ENCODE results near the gene ANXA8L1.
"Not testable (repeated sequence)": the region's sequence is repeated elsewhere in the genome, so short reads cannot be mapped to it uniquely, and the experiment has no call there.

ANXA8L1 gene

GRCh38 chr10:46375406-46375805 is at the start of gene ANXA8L1:
Gene ANXA8L1, plus strand, starts transcription at chr10:46375776. Its CDS starts 76 bp downstream, at chr10:46375852.
- not testable (repeated sequence) for DNase-seq

- no peak for DNase-seq
Measured at GRCh38 chr10:46326066-46326465, 49.5 kb upstream of the ANXA8L1 start.

- DNase-seq = no peak
Measured at GRCh38 chr10:46326971-46327370, 48.6 kb upstream of the ANXA8L1 start.

GRCh38 chr10:46327685-46328084 is 47.9 kb upstream of the ANXA8L1 start:
- no peak for DNase-seq

- no peak for DNase-seq
Measured at GRCh38 chr10:46328853-46329689, 46.5 kb upstream of the ANXA8L1 start.

- no peak for DNase-seq
Measured at GRCh38 chr10:46329690-46330016, 45.9 kb upstream of the ANXA8L1 start.

GRCh38 chr10:46330894-46331293 is 44.7 kb upstream of the ANXA8L1 start:
- DNase-seq = no peak

GRCh38 chr10:46365484-46365883 is 10.1 kb upstream of the ANXA8L1 start:
- DNase-seq = not testable (repeated sequence)

- DNase-seq = not testable (repeated sequence)
Measured at GRCh38 chr10:46367209-46367608, 8.4 kb upstream of the ANXA8L1 start.

GRCh38 chr10:46367666-46368240 is 7.8 kb upstream of the ANXA8L1 start:
- not testable (repeated sequence) for DNase-seq

- DNase-seq = not testable (repeated sequence)
Measured at GRCh38 chr10:46368956-46369355, 6.6 kb upstream of the ANXA8L1 start.

- not testable (repeated sequence) for DNase-seq
Measured at GRCh38 chr10:46374410-46374809, 1.2 kb upstream of the ANXA8L1 start.

GRCh38 chr10:46377022-46377421 is 1.4 kb downstream of the ANXA8L1 start:
- not testable (repeated sequence) for DNase-seq

GRCh38 chr10:46377651-46378050 is 2.1 kb downstream of the ANXA8L1 start:
- not testable (repeated sequence) for DNase-seq

- not testable (repeated sequence) for DNase-seq
Measured at GRCh38 chr10:46378108-46378507, 2.5 kb downstream of the ANXA8L1 start.

- DNase-seq = not testable (repeated sequence)
Measured at GRCh38 chr10:46379233-46379848, 3.8 kb downstream of the ANXA8L1 start.

- not testable (repeated sequence) for DNase-seq
Measured at GRCh38 chr10:46385858-46386257, 10.3 kb downstream of the ANXA8L1 start.

GRCh38 chr10:46386694-46387093 is 11.1 kb downstream of the ANXA8L1 start:
- DNase-seq = not testable (repeated sequence)

GRCh38 chr10:46387309-46387902 is 11.8 kb downstream of the ANXA8L1 start:
- not testable (repeated sequence) for DNase-seq

GRCh38 chr10:46391422-46391821 is 15.8 kb downstream of the ANXA8L1 start:
- DNase-seq = not testable (repeated sequence)

GRCh38 chr10:46396441-46397279 is 21.1 kb downstream of the ANXA8L1 start:
- not testable (repeated sequence) for DNase-seq

- not testable (repeated sequence) for DNase-seq
Measured at GRCh38 chr10:46397767-46398166, 22.2 kb downstream of the ANXA8L1 start.
